OCI-LY7 (cell line): ENCODE results near the gene DDAH1. TPM values are rescaled to one million over a fixed set of nuclear protein-coding genes. Genes with fewer than 3 reads are reported as not detected.

ENCODE experiments used
- BruUV-seq: library from RNA; stranded (reverse); fragments of 400-500 nt; replicated peaks from 2 replicates; lab custom pipeline; 2021; lab: Mats Ljungman, UMichigan
- CTCF ChIA-PET: fragments of 300-600 bp; sonication (Branson Sonifier 250); formaldehyde crosslinking; loops from one replicate; lab custom pipeline; 2022; ENCODE audit warnings: antibody characterized with exemption; ENCODE audit not compliant: unreplicated experiment; lab: Charles Lee
- POLR2A ChIA-PET: fragments of 300-600 bp; sonication (Branson Sonifier 250); formaldehyde crosslinking; loops from one replicate; lab custom pipeline; 2022; ENCODE audit warnings: antibody characterized with exemption; lab: Charles Lee
- DNase-seq: peaks from one replicate; pipeline ENCODE4 v3.0.0-alpha.2; 2015; ENCODE audit warnings: low spot score
- H2AFZ ChIP-seq: fragments of 200-600 bp; sonication (generic), shearing (Covaris generic); 2 replicates; pipeline ENCODE4 v1.6.1; 2014; ENCODE audit warnings: mild to moderate bottlenecking, antibody characterized with exemption, low read length, moderate library complexity
- H3K27ac ChIP-seq: fragments of 200-600 bp; sonication (generic); 2 replicates; pipeline ENCODE4 v1.5.1; 2014; ENCODE audit warnings: mixed run types, low read depth, mild to moderate bottlenecking, moderate library complexity, low read length, inconsistent platforms; ENCODE audit not compliant: poor library complexity, severe bottlenecking
- H3K36me3 ChIP-seq: fragments of 200-600 bp; sonication (generic); 2 replicates; pipeline ENCODE4 v1.6.1; 2014; ENCODE audit warnings: mild to moderate bottlenecking, antibody characterized with exemption, low read length, moderate library complexity, mixed read lengths; ENCODE audit not compliant: insufficient read depth
- H3K4me1 ChIP-seq: fragments of 200-600 bp; sonication (generic); 2 replicates; pipeline ENCODE4 v1.5.1; 2014; ENCODE audit warnings: mild to moderate bottlenecking, low read length; ENCODE audit not compliant: insufficient read depth, poor library complexity, severe bottlenecking
- H3K4me2 ChIP-seq: fragments of 200-600 bp; sonication (generic); 2 replicates; pipeline ENCODE4 v1.6.1; 2014; ENCODE audit warnings: mild to moderate bottlenecking, low read length
- H3K4me3 ChIP-seq: fragments of 200-600 bp; sonication (generic); 2 replicates; pipeline ENCODE4 v1.5.1; 2014; ENCODE audit warnings: mild to moderate bottlenecking, low read depth, low read length; ENCODE audit not compliant: poor library complexity, severe bottlenecking
- H3K79me2 ChIP-seq: fragments of 200-600 bp; sonication (generic); 2 replicates; pipeline ENCODE4 v1.6.1; 2016; ENCODE audit warnings: low read depth, mild to moderate bottlenecking, low read length, moderate library complexity, mixed read lengths; ENCODE audit not compliant: insufficient read depth
- H3K9me2 ChIP-seq: fragments of 200-600 bp; sonication (generic); 2 replicates; pipeline ENCODE4 v1.6.1; 2016; ENCODE audit warnings: mild to moderate bottlenecking, low read length, mixed read lengths; ENCODE audit not compliant: insufficient read depth
- H3K9me3 ChIP-seq: fragments of 200-600 bp; sonication (generic); 2 replicates; pipeline ENCODE4 v1.6.1; 2014; ENCODE audit warnings: mild to moderate bottlenecking, mixed run types, low read length, mixed read lengths
- H4K20me1 ChIP-seq: fragments of 200-600 bp; sonication (generic); 2 replicates; pipeline ENCODE4 v1.6.1; 2014; ENCODE audit warnings: mild to moderate bottlenecking, antibody characterized with exemption, low read length, moderate library complexity, mixed read lengths; ENCODE audit not compliant: insufficient read depth
- EZH2phosphoT487 ChIP-seq: fragments of 200-600 bp; sonication (generic); IDR thresholded peaks from 2 replicates; pipeline ENCODE4 v1.6.1; 2018; ENCODE audit warnings: low read depth, borderline replicate concordance, mild to moderate bottlenecking, mixed run types, antibody characterized with exemption, low read length, moderate library complexity, mixed read lengths
- intact Hi-C: fragments of 100-400 bp; cut with micrococcal nuclease; formaldehyde crosslinking; loops from one replicate; pipeline ENCODE4 v1.10.0; 2022; ENCODE audit not compliant: unreplicated experiment
- total RNA-seq, 2 experiments: library from RNA; depleted of rRNA in 1 of 2; stranded (reverse); fragments of >200 nt in 1 of 2; shearing (Covaris generic) in 1 of 2; gene quantifications; 2 replicates each; pipeline ENCODE4 v1.2.3, GENCODE V29; 2014 to 2022
- TF ChIP-seq, protein P1 (sequence below): fragments of 200-600 bp; sonication (generic); conservative IDR thresholded peaks from 2 replicates; pipeline ENCODE4 v1.5.1; 2014; ENCODE audit warnings: mild to moderate bottlenecking, antibody characterized with exemption, low read length, moderate library complexity, mixed read lengths

The DDAH1 gene
- total RNA-seq, 2 experiments from 2014 or later = not detected

- ChIA-PET POLR2A (no interaction called here), CTCF (no interaction called here)
- Histone ChIP-seq H3K4me2 (no peak overlapping the region), H3K4me1 (no peaks in the 10 kb centered on the region), H3K4me3 (no peak overlapping the region), H4K20me1 (no peaks in the 10 kb centered on the region), H3K36me3 (no peaks in the 10 kb centered on the region), H3K9me3 (no peaks in the 10 kb centered on the region), H3K9me2 (no peaks in the 10 kb centered on the region), H3K27ac (no peak overlapping the region), H2AFZ (no peak overlapping the region), H3K79me2 (no peaks in the 10 kb centered on the region)
- DNase-seq = no peak
- intact Hi-C loops = no loop called here
- TF ChIP-seq EZH2phosphoT487 = no peak
- TF ChIP-seq, protein P1, sequence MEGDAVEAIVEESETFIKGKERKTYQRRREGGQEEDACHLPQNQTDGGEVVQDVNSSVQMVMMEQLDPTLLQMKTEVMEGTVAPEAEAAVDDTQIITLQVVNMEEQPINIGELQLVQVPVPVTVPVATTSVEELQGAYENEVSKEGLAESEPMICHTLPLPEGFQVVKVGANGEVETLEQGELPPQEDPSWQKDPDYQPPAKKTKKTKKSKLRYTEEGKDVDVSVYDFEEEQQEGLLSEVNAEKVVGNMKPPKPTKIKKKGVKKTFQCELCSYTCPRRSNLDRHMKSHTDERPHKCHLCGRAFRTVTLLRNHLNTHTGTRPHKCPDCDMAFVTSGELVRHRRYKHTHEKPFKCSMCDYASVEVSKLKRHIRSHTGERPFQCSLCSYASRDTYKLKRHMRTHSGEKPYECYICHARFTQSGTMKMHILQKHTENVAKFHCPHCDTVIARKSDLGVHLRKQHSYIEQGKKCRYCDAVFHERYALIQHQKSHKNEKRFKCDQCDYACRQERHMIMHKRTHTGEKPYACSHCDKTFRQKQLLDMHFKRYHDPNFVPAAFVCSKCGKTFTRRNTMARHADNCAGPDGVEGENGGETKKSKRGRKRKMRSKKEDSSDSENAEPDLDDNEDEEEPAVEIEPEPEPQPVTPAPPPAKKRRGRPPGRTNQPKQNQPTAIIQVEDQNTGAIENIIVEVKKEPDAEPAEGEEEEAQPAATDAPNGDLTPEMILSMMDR = no peak
- no TSS peak for BruUV-seq
Measured at GRCh38 chr1:85317560-85317959, 147.4 kb downstream of the DDAH1 start.

GRCh38 chr1:85316321-85316720, 148.6 kb downstream of the DDAH1 start:
- DNase-seq = no peak
- POLR2A ChIA-PET = interaction anchor here (0.6 kb wide), 1 partner anchor 1188 kb away, joined by 7 read pairs; no protein-coding TSS in a partner anchor
- BruUV-seq = no TSS peak

GRCh38 chr1:85315789-85316188, 149.2 kb downstream of the DDAH1 start:
- H3K4me3 ChIP-seq = no peak overlapping the region
- no peak for DNase-seq
- intact Hi-C loops = no loop called here
- no peaks in the 10 kb centered on the region for H3K79me2 ChIP-seq
- H3K9me2 ChIP-seq = no peaks in the 10 kb centered on the region
- ChIA-PET CTCF (interaction anchor here (1.0 kb wide), 1 partner anchor 163 kb away, joined by 3 read pairs; no protein-coding TSS in a partner anchor), POLR2A (interaction anchor here (1.0 kb wide), 1 partner anchor 20 kb away, joined by 4 read pairs; no protein-coding TSS in a partner anchor)
- BruUV-seq = no TSS peak
- no peaks in the 10 kb centered on the region for H3K9me3 ChIP-seq
- TF ChIP-seq, protein P1 = no peak
- no peak for TF ChIP-seq EZH2phosphoT487
- no peaks in the 10 kb centered on the region for H3K4me1 ChIP-seq
- H2AFZ ChIP-seq = no peak overlapping the region
- H3K27ac ChIP-seq = no peak overlapping the region
- H3K4me2 ChIP-seq = no peak overlapping the region
- no peaks in the 10 kb centered on the region for H4K20me1 ChIP-seq
- no peaks in the 10 kb centered on the region for H3K36me3 ChIP-seq

More at GRCh38 chr1:85316321-85316720, 148.6 kb downstream of the DDAH1 start:
- intact Hi-C loops = no loop called here
- CTCF ChIA-PET = no interaction called here
- no peaks in the 10 kb centered on the region for H3K4me1 ChIP-seq
- H3K27ac ChIP-seq = no peak overlapping the region
- no peak overlapping the region for H3K4me3 ChIP-seq
- no peaks in the 10 kb centered on the region for H3K79me2 ChIP-seq
- H3K9me3 ChIP-seq = no peaks in the 10 kb centered on the region
- no peaks in the 10 kb centered on the region for H4K20me1 ChIP-seq
- H3K4me2 ChIP-seq = no peak overlapping the region
- TF ChIP-seq EZH2phosphoT487 = no peak
- TF ChIP-seq, protein P1 = no peak
- H3K36me3 ChIP-seq = no peaks in the 10 kb centered on the region
- H2AFZ ChIP-seq = no peak overlapping the region
- H3K9me2 ChIP-seq = no peaks in the 10 kb centered on the region
